H1 (cell line): ENCODE results near the gene HAO2.

Source experiments
- EP300 ChIP-seq, 2 experiments: IDR thresholded peaks; 1 replicate in 1 of 2; 2 replicates in 1 of 2; pipeline ENCODE4 v1.6.1; 2011 to 2012; ENCODE audit warnings: low read depth in 2 of 2, low read length in 2 of 2, mild to moderate bottlenecking in 2 of 2, borderline replicate concordance in 1 of 2, inconsistent platforms in 1 of 2, moderate library complexity in 1 of 2
- KDM1A ChIP-seq: fragments of 200-600, 300-600 bp; sonication (generic); IDR thresholded peaks from 2 replicates; pipeline ENCODE4 v1.7.1; 2016; ENCODE audit warnings: mild to moderate bottlenecking, low read length, borderline replicate concordance
- KDM5A ChIP-seq: fragments of 200-600 bp; IDR thresholded peaks from 2 replicates; pipeline ENCODE4 v1.7.1; 2012; ENCODE audit warnings: mild to moderate bottlenecking, low read length, inconsistent platforms, mixed read lengths
- POLR2A ChIP-seq, 2 experiments: IDR thresholded peaks; 1 replicate in 1 of 2; 2 replicates in 1 of 2; pipeline ENCODE4 v1.6.1; 2011; ENCODE audit warnings: low read depth in 2 of 2, low read length in 2 of 2, mild to moderate bottlenecking in 2 of 2; ENCODE audit errors: control extremely low read depth in 1 of 2
- POLR2AphosphoS5 ChIP-seq: IDR thresholded peaks from 2 replicates; pipeline ENCODE4 v1.6.1; 2011; ENCODE audit warnings: low read depth, low read length
- RNF2 ChIP-seq: fragments of 200-900, 300-1000 bp; sonication (generic); IDR thresholded peaks from 2 replicates; pipeline ENCODE4 v1.7.1; 2016; ENCODE audit warnings: borderline replicate concordance, low read depth, mild to moderate bottlenecking, antibody characterized with exemption, low read length; ENCODE audit not compliant: poor library complexity, severe bottlenecking; ENCODE audit errors: missing control alignments
- SP4 ChIP-seq: IDR thresholded peaks from 2 replicates; pipeline ENCODE4 v1.6.1; 2012; ENCODE audit warnings: low read length, inconsistent platforms
- TF ChIP-seq, protein P1 (sequence below), 3 experiments: IDR thresholded peaks; 1 replicate in 2 of 3; 2 replicates in 1 of 3; pipeline versions ENCODE4 v1.5.1 to v1.6.1; 2011; ENCODE audit warnings: low read length in 3 of 3, mild to moderate bottlenecking in 3 of 3, inconsistent platforms in 2 of 3, low read depth in 1 of 3, moderate library complexity in 1 of 3; ENCODE audit not compliant: insufficient read depth in 1 of 3; ENCODE audit errors: control extremely low read depth in 1 of 3
- TF ChIP-seq, protein P2 (sequence below): IDR thresholded peaks from 2 replicates; pipeline ENCODE4 v1.6.1; 2012; ENCODE audit warnings: inconsistent platforms

GRCh38 chr1:119372503-119373086 lies 4.0 kb downstream of the HAO2 start:
- TF ChIP-seq, protein P1, sequence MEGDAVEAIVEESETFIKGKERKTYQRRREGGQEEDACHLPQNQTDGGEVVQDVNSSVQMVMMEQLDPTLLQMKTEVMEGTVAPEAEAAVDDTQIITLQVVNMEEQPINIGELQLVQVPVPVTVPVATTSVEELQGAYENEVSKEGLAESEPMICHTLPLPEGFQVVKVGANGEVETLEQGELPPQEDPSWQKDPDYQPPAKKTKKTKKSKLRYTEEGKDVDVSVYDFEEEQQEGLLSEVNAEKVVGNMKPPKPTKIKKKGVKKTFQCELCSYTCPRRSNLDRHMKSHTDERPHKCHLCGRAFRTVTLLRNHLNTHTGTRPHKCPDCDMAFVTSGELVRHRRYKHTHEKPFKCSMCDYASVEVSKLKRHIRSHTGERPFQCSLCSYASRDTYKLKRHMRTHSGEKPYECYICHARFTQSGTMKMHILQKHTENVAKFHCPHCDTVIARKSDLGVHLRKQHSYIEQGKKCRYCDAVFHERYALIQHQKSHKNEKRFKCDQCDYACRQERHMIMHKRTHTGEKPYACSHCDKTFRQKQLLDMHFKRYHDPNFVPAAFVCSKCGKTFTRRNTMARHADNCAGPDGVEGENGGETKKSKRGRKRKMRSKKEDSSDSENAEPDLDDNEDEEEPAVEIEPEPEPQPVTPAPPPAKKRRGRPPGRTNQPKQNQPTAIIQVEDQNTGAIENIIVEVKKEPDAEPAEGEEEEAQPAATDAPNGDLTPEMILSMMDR (IDR thresholded peaks at IDR 0.05; ENCODE audit: control extremely low read depth in 1 of 3, insufficient read depth in 1 of 3, low read depth in 1 of 3, low read length in 3 of 3), result peak in 2 of 3 experiments; percentile 59 to 64; a peak in 3 of 4 replicates
- TF ChIP-seq POLR2AphosphoS5 (no peak), SP4 (no peak), RNF2 (no peak), POLR2A (IDR thresholded peaks at IDR 0.05; ENCODE audit: control extremely low read depth in 1 of 2, low read depth in 2 of 2, low read length in 2 of 2) (no peak), EP300 (IDR thresholded peaks at IDR 0.05; ENCODE audit: borderline replicate concordance in 1 of 2, low read depth in 2 of 2, low read length in 2 of 2) (no peak), KDM1A (no peak), KDM5A (no peak)
- TF ChIP-seq, protein P2, sequence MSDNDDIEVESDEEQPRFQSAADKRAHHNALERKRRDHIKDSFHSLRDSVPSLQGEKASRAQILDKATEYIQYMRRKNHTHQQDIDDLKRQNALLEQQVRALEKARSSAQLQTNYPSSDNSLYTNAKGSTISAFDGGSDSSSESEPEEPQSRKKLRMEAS, result no peak
